ENCODE data around the gene ISX. TPM values are rescaled to one million over a fixed set of nuclear protein-coding genes. Genes with fewer than 3 reads are reported as not detected.
A peak's percentile ranks its signal among the peaks of the same experiment; 100 is the strongest.
"Not testable (repeated sequence)": the region's sequence is repeated elsewhere in the genome, so short reads cannot be mapped to it uniquely, and the experiment has no call there.

Gene ISX
- not detected for total RNA-seq (ENCODE audit: insufficient read depth, low replicate concordance)

DNA sequence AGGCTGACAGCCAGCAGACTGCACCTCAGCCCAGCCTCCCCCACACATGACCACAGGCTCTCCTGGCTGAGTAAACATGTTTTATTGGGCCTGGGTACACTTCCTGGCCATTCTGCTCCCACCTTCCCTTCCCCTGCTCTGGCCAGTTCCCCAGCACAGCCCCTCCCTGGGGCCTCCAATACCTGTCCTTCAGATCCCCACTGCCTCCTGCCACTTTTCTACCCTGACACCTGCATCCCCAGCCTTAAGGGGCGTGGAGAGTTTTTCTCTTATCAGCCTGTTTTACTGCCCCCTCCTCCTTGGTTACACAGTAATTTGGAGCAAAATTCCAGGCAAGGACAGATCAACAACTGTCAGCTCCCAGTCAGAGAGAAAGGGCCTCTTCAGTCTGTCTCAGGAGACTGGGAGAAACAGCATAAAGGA is at the start of gene ISX:
ISX (plus strand) TSS at position 363 of the 423 bp plus-strand sequence. CDS start 930 bp downstream, outside the sequence.
- DNase-seq (ENCODE audit: low spot score), result no peak

DNA sequence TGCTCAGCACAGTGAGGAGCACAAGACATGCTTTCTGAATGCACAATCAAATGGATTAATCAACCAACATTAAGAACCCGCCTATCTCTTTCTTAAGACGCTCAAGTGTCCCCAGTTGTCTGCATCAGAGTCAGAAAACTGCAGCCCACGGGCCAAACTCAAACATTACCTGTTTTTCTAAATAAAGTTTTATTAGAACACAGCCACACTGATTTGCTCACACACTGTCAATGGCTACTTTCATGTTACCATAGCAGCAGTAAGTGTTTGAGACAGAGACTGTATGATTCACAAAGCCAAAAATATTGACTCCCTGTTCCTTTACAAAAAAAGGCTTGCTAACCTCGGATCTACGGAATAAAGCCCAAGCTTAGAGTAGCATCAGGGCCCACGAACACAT is 49.0 kb upstream of the ISX start:
- DNase-seq (ENCODE audit: low spot score), result no peak

DNA sequence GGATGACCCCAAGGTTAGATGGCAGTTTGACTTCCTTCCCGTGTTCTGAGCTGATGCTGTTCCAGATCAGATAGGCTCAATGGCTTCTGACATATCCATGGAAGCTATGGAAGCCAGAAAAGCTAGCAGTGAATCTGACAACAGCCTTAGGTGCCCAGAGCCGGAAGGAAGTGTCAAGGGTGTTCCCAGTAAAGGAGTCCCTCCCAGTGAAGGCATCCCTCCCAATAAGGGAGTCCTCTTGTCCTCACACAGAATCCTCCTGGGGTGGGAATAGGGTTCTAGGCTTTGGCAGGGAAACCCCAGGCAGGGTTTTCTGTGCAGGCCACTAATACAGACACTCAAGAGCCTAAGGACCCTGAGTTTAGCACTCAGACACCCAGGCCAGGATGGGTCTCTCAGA is 47.0 kb upstream of the ISX start:
- DNase-seq (ENCODE audit: low spot score), result no peak

DNA sequence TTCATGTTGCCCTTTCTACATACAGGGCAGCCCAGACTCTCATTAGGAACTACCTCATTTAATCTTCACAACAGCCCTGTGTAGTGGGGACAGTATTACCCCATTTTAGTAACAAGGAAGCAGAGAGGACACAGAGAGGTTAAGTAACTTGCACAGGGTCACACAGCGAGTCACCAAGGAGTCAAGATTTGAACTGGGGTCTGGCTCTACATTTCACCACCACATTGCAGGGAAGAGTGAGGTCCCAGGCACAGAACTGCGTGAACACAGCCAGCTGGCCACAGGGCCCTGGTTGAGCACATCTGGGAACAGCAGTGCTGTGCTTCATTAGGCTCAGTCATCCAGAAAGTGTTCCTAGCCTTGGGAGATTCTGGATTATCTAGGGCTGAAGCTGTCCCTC is 45.4 kb upstream of the ISX start:
- no peak for DNase-seq (ENCODE audit: low spot score)

DNA sequence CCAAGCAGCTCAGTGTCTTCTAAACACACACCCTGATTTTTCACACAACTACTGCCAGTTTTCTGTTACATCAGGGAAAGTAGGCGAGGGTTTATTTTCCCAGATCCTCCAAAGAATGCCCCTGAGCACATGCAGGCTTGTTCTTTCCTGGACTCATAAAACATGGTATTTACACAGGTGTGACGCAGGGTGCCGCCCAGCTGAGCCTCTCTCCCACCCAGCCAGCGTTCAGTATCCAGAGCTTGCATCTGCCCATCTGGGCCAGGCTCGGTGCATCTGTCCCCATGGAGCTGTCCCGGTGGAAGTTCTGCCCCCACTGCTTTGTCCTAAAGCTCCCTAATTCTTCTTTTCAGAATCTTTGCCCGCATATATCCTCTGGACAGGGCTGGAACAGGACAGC is 44.8 kb upstream of the ISX start:
- no peak for DNase-seq (ENCODE audit: low spot score)

DNA sequence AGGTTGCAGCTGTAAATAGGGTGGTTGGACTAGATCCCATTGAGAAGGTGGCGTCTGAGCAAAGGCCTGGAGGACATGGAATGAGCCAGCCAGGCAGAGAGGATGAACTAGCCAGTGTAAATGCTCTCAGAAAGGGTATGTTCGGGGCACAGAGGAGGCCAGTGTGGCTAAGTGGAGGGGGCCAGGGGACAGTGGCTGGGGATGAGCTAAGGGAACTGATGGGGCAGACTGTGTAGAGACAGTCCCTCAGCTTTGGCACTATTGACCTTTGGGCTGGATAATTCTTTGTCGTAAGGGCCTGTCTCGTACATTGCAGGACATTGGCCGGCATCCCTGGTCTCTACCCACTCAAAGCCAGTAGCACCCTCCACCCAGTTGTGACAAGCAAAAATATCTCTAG is 43.7 kb upstream of the ISX start:
- DNase-seq (ENCODE audit: low spot score), result no peak

DNA sequence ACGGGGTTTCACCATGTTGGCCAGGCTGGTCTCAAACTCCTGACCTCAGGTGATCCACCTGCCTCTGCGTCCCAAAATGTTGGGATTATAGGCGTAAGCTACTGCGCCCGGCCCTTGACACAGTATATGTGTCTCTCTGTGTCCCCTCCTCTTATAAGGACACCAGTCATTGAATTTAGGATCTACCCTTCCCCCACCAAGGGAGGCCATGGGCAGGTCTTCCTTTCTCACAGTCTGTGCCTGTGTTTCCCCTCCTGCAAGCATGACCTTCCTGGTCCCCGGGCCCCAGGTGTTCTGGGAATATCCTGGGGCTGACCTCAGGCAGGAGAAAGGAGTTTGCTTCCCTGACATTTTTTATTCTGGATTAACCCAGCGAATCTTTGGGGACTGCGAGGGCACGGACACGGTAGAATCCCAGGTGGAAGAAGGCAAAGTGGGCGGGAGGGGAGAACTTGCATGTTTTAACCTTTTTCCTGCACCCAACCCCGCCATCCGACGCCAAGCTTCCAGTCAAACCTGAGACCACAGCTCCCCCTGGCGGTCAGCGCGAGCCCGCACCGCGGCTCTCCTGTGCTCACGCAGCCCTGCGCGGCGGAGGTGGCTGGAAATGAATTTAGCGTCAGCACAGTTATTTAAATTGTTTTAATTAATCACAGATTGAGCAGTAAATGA is 42.1 kb upstream of the ISX start:
- peak; percentile 27 for DNase-seq (ENCODE audit: low spot score)

DNA sequence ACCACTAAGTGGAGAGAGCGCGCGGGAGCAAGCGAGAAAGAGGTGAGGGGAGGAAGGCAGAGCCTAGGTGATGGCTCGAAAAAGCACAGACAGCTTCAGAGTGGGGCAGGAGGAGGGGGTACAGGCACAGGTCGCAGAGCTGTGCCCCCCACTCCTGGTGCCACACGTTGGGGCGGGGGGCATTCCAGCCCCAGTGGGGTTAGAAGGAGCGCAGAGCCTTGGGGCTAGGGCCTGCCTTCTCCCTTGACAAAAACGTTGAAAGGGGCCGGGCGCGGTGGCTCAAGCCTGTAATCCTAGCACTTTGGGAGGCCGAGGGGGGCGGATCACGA is 41.6 kb upstream of the ISX start:
- no peak for DNase-seq (ENCODE audit: low spot score)

DNA sequence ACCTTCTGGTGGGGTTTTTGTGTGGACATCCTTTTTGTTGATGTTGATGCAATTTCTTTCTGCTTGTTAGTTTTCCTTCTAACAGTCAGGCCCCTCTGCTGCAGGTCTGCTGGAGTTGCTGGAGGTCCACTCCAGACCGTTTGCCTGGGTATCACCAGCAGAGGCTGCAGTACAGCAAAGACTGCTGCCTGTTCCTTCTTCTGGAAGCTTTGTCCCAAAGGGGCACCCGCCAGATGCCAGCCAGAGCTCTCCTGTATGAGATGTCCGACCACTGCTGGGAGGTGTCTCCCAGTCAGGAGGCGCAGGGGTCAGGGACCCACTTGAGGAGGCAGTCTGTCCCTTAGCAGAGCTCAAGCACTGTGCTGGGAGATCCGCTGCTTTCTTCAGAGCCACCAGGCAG is 35.8 kb upstream of the ISX start:
- not testable (repeated sequence) for DNase-seq (ENCODE audit: low spot score)

DNA sequence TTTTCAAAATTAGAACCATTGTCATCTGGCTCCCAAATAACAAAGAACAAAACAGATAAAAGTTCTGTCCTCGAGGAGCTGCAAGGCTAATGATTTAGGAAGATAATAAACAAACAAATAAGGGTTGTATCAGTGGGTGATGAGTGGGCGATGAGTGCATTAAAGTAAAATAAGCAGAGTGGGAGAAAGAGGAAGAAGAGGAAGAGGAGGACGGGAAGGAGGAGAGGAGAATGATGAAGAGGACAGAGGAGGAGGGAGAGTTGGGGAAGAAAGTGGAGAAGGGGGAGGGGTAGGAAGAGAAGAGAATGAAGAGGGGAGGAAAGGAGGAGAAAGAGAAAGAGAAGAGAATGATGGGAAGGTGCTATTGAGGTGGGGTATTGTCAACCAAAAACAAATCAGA is 33.4 kb upstream of the ISX start:
- no peak for DNase-seq (ENCODE audit: low spot score)

DNA sequence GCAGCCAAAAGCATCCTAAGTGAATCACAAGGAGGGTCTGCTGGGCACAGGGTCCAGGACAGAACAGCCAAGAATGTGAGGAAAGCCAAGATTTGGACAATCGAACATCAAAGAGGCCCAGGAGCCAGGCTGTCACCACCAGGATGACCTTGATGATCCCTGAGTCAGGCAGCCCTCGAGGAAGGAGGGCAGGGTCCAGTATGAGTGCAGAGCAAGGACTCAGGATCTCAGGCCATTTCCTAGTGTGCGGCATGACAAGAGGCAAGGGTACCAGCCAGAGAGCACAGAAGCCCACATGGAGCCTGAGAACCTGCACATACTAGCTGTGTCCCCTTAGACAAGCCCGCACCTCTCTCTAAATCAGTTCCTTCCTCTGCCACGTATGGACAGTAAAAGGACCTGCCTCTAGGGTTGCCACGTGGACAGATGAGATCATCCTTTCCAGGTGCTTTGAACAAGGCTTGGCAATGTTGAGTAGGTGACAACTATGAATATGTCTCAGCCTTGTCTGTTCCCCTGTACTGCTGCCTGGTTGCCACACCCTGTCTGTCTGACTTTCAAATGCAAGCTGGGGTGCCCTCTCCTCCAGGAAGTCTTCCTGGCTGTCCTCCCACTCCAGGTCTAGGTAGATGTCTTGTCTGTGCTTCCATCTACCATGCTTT is 32.2 kb upstream of the ISX start:
- no peak for DNase-seq (ENCODE audit: low spot score)

DNA sequence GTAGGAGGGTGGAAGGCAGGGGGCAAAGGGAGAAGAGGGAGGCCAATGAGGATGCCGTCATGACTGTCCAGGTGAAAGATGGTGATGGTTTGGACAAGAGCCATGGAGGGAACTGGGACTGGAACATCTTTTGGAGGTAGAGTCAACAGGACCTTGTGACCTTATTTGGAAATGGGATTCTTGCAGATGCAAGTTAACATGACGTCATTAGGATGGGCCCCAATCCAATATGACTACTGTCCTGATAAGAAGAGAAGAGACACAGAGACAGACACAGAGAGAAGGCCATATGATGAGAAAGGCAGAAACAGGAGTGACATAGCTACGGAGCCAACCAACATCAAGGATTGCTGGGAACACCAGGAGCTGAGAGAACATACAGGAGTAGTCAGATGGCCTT is 31.0 kb upstream of the ISX start:
- no peak for DNase-seq (ENCODE audit: low spot score)

DNA sequence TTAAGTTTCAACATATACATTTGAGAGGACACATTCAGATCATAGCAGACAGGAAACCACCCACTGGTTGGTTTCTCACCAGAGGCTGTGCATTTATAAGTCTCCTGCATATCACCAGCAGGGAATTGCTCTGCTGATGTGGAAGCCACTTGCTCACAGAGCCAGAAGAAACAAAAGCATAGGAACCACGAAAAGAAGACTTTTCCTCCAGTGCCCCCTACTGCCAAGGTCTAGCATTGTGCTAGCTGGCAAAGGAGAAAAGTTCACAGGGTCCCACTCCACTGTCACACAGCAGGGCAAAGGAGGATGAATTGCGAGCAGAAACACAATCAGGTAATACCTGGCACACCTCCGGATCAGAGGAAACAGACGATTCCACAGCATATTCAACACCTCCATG is 28.9 kb upstream of the ISX start:
- no peak for DNase-seq (ENCODE audit: low spot score)

DNA sequence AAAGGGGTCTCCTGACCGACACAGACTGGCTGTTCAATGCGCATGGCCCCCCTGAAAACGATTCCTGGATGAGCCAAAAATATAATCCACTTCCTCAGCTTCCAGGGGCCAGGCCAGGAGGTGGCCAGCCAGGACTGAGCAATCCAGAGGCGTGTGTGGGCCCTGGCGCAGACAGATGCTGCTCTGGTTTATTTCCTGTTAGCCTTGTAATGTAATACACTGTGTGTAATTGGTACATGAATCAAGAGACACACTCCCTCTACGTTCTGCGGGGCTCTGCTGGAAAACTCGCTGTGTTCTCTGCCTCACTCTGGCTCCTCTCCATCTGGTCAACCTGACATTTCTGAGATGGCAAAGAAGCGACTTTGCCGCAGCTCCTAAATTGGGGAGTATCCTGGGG is 26.3 kb upstream of the ISX start:
- peak; percentile 30 for DNase-seq (ENCODE audit: low spot score)

DNA sequence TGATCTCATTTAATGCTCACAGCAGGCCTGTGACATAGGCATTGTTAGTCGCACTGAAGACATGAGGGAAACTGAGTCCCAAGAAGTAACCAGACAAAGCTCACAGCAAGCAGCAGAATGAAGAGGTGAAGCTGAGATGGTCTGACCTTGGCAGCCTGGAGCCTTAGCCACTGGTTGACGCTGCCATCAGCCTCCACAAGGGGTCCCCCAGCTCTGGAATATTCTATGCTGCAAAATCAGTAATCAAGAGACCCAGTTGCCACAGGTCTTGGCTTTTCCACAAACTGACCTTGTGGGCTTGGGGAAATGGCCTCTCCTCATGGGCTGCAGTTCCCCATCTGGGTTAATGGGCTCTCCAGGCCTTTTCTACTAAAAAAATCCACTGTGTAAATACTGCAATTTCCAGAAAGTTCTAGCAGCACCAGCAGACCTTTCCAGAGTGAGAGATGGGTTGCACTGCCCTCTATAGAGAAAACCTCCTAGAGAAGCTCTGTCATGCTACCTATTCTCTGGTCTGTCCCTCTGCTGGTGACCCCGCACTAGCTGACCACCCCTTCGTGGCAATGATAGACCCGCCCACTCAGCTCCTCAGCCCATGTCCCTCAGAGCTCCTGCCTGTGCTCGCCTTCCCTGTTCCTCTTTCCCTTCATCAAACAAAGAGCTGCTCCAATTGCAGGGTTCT is 22.6 kb upstream of the ISX start:
- no peak for DNase-seq (ENCODE audit: low spot score)

DNA sequence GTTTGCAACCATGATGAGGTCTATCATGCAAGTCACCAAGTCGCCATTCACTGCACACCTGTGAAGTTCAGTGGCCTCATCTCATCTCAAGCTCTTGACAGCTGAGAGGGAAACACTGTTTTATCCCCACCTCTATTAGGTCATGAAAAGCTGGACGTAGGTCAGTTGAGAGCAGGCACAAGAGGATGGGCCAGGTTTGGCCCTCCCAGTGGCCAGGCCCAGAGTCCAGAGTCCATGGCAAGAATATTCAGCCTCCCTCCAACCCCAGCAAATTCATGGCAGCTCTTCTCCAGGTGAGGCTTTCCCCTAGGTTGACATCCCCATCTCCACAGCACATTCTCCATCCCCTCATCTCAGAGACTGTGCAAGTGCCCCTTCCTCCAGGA is 22.0 kb upstream of the ISX start:
- DNase-seq (ENCODE audit: low spot score), result no peak

DNA sequence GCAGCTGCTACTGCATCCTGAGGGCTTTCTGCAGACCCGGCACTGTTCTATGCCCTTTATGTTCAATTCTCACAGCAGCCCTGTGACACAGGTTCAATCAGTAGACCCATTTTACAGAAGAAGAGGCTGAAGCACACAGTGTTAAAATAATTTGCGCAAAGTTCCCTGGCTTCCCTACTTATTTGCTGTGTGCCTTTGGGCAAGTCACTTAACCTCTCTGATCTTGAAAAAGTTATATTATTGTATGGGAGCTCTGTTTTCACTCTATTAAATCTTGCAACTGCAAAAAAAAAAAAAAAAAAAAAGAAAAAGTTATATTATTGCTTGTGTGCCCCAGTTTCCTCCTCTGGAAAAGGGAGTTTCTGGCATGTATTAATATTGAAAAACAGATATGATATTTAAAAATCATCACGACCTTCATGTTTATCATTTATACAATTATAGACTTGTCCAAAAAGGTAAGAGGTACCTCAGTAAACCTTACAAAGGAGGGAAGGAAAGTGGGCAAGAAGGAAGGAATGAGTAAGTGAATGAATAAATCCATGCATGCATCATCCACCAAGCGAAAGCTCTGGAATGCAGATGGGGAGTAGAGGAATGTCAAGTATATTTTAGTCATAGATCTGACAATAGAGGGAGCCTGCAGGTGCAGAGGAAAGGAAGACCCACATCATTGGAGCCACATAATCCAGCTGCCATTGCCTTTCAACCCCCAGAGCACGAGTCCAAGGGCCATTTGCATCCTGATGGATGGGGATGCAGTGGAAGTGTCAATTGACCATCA is 21.2 kb upstream of the ISX start:
- no peak for DNase-seq (ENCODE audit: low spot score)

DNA sequence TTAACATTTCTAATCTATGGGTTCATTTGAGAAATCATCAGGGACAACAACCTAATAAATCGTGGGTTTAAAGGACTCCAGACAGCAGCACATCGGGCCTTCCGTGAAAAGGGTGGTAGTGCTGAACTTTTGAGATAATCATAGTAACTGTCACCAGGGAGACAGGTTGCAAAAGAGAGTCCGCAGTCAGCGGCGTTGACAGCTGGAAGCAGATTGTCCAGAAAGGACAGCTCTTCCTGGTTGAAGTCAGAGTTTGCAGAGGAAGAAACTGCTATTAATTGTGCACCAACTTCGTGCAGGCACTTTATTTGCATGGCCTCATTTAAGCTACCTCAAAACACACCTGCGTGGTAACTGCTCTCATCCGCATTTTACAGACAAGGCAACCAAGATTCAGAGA is 20.5 kb upstream of the ISX start:
- DNase-seq (ENCODE audit: low spot score), result no peak

DNA sequence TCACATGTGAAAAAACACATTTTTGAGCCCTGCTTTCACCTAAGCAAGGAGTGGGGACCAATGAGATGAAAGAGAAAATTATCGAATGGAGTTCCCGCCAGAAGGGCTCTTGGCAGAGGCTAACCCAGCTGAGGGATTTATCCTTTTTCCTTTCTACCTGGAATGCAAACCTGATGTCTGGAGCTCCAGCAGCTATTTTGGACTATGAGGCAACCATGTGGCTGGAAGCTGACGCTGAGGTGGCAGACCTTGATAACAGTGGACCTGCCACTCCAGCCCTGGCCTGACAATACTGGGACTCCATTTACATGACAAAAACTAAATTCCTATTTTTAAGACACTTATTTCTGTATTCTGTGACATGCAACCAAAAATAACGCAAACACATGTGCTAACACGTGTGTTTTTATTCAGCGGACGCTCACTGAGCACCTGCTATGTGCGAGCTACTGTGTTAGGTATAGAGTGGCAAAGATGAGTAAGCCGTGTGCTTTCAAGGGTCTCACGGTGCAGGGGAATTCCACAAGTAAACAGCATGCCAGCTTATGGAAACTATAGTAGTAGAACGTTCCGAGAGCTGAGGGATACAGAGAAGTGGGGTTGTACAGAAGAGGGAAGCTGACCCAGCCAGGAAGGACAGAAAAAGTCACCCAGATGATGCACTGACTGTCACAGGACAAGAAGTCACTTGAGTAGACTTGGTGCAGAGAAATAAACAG is 19.1 kb upstream of the ISX start:
- DNase-seq (ENCODE audit: low spot score), result no peak

DNA sequence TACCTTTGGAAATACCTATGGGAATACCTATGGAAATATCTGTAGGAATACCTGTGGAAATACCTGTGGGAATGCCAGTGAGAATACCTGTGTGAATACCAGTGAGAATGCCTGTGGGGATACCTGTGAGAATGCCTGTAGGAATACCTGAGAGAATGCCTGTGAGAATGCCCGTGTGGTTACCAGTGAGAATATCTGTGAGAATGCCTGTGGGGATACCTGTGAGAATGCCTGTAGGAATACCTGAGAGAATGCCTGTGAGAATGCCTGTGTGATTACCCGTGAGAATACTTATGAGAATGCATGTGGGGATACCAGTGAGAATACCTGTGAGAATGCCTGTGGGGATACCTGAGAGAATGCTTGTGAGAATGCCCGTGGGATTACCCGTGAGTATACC is 15.9 kb upstream of the ISX start:
- DNase-seq (ENCODE audit: low spot score), result not testable (repeated sequence)

DNA sequence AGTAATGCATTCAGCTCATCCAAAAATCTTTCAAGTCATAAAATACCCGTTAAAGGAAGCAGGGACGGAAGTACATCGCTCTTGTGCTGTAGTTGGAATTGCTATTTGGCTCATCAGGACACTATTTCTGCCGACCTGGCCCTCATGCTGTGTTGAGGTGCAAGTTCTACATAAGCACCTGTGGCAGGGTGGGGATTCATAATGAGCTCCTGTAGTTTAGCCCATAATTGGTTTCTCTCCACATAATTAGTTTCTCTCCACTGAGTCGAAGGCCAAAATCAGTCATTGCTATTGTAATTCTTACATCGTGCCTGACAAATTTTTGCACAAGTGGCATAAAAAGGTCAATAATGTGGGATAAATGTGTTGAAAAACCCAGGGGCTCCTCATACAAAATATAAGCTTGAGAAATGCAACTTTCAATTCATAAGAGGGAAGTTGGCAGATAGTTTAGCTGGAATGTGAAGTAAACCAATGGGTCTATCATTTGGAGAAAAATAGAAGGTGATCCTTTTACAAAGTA is 14.9 kb upstream of the ISX start:
- no peak for DNase-seq (ENCODE audit: low spot score)

DNA sequence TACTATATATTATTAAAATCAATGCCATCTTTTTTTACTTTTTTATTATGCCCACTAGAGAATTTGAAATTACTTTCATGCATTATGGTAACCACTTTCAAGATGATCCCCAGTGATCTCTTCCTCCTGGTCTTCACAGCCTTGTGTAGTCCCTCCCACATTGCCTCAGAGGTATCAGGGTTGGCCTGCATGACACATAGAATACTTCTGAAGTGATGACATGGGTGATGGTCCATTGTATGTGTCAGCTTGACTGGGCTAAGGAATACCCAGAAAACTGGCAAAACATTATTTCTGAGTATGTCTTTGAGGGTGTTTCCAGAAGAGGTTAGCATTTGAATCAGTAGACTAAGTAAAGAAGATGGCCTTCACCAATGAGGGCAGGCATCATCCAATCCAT is 14.2 kb upstream of the ISX start:
- DNase-seq (ENCODE audit: low spot score), result no peak

Data from umbilical cord (tissue), 2 donors.